ENCODE data around the gene CUX1.
A peak's percentile ranks its signal among the peaks of the same experiment; 100 is the strongest.

Gene CUX1

DNA sequence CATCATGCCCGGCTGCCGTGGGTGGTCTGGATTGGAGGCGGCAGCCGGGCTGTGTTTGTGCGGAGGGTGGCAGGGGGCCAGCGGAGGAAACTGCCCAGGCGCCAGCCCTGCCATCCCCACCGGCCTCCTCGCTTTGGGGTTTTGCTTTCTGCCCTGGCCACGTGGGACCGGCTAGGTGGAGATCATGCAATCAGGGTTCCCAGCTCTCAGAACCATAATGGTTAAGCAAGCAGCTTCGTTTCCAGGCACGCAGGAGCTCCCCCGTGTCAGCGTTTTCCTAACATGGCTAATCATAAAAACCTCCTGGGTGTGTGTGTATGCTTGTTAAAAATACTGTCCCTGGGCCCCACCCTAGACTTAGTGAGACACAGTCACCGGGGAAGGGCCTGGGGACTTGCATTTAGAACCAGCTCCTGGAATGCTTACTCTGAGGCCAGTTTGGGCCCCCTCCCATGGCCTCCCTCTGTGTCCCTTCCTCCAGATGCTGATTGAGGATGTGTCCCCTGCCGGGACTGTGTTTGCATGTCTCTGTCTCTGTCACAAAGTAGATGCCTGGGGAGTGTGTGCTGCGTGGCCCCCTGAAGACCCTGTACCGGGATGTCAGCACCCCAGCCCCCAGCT, 119.3 kb downstream of the CUX1 start:
- TF ChIP-seq, protein P1, sequence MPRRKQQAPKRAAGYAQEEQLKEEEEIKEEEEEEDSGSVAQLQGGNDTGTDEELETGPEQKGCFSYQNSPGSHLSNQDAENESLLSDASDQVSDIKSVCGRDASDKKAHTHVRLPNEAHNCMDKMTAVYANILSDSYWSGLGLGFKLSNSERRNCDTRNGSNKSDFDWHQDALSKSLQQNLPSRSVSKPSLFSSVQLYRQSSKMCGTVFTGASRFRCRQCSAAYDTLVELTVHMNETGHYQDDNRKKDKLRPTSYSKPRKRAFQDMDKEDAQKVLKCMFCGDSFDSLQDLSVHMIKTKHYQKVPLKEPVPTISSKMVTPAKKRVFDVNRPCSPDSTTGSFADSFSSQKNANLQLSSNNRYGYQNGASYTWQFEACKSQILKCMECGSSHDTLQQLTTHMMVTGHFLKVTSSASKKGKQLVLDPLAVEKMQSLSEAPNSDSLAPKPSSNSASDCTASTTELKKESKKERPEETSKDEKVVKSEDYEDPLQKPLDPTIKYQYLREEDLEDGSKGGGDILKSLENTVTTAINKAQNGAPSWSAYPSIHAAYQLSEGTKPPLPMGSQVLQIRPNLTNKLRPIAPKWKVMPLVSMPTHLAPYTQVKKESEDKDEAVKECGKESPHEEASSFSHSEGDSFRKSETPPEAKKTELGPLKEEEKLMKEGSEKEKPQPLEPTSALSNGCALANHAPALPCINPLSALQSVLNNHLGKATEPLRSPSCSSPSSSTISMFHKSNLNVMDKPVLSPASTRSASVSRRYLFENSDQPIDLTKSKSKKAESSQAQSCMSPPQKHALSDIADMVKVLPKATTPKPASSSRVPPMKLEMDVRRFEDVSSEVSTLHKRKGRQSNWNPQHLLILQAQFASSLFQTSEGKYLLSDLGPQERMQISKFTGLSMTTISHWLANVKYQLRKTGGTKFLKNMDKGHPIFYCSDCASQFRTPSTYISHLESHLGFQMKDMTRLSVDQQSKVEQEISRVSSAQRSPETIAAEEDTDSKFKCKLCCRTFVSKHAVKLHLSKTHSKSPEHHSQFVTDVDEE (CRISPR knock-in tag; IDR thresholded peaks at IDR 0.05) = no peak
- TF ChIP-seq SNAI2 (CRISPR knock-in tag; IDR thresholded peaks at IDR 0.05) (no peak), ZNF70 (CRISPR knock-in tag; IDR thresholded peaks at IDR 0.05) (no peak), RARB (CRISPR knock-in tag; IDR thresholded peaks at IDR 0.05) (no peak), ARNTL (CRISPR knock-in tag; IDR thresholded peaks at IDR 0.05; ENCODE audit: borderline replicate concordance, low read depth) (no peak), OSR1 (CRISPR knock-in tag; IDR thresholded peaks at IDR 0.05) (no peak), BACH2 (CRISPR knock-in tag; IDR thresholded peaks at IDR 0.05; ENCODE audit: borderline replicate concordance) (no peak), ZNF8 (CRISPR knock-in tag; IDR thresholded peaks at IDR 0.05) (no peak)
- TF ChIP-seq, protein P2, sequence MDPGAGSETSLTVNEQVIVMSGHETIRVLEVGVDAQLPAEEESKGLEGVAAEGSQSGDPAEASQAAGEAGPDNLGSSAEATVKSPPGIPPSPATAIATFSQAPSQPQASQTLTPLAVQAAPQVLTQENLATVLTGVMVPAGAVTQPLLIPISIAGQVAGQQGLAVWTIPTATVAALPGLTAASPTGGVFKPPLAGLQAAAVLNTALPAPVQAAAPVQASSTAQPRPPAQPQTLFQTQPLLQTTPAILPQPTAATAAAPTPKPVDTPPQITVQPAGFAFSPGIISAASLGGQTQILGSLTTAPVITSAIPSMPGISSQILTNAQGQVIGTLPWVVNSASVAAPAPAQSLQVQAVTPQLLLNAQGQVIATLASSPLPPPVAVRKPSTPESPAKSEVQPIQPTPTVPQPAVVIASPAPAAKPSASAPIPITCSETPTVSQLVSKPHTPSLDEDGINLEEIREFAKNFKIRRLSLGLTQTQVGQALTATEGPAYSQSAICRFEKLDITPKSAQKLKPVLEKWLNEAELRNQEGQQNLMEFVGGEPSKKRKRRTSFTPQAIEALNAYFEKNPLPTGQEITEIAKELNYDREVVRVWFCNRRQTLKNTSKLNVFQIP (CRISPR knock-in tag; IDR thresholded peaks at IDR 0.05; ENCODE audit: borderline replicate concordance, low read depth) = no peak
- TF ChIP-seq, protein P3, sequence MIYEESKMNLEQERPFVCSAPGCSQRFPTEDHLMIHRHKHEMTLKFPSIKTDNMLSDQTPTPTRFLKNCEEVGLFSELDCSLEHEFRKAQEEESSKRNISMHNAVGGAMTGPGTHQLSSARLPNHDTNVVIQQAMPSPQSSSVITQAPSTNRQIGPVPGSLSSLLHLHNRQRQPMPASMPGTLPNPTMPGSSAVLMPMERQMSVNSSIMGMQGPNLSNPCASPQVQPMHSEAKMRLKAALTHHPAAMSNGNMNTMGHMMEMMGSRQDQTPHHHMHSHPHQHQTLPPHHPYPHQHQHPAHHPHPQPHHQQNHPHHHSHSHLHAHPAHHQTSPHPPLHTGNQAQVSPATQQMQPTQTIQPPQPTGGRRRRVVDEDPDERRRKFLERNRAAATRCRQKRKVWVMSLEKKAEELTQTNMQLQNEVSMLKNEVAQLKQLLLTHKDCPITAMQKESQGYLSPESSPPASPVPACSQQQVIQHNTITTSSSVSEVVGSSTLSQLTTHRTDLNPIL (CRISPR knock-in tag; IDR thresholded peaks at IDR 0.05; ENCODE audit: low read depth) = no peak
- ATAC-seq = no peak

DNA sequence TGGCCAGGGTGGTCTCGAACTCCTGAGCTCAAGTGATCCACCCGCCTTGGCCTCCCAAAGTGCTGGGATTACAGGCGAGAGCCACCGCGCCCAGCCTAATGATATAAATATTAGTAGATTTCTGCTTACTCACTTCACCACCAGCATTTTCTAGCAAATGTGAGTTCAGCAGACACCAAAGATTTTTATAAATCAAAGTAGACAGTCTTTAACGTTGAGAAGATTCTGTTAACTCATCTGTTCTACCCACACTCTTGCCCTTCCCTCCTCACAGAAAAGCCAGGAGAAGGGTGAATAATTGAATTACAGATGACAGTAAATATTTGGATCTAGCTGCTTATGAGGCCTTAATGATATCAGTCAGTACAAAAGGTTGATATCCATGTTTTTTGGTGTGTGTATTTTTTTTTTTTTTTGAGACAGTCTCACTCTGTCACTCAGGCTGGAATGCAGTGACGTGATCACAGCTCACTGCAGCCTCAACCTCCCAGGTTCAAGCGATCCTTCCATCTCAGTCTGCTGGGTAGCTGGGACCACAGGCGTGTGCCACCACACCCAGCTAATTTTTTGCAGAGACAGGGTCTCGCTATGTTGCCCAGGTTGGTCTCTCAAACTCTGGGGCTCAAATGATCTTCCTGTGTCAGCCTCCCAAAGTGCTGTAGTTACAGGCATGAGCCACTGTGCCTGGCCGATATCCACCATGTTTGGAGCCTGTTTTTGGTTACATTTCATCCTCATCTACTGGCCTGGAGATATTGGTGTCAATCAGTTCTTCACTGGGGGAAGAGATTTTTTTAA, 120.5 kb downstream of the CUX1 start:
- TF ChIP-seq, protein P4, sequence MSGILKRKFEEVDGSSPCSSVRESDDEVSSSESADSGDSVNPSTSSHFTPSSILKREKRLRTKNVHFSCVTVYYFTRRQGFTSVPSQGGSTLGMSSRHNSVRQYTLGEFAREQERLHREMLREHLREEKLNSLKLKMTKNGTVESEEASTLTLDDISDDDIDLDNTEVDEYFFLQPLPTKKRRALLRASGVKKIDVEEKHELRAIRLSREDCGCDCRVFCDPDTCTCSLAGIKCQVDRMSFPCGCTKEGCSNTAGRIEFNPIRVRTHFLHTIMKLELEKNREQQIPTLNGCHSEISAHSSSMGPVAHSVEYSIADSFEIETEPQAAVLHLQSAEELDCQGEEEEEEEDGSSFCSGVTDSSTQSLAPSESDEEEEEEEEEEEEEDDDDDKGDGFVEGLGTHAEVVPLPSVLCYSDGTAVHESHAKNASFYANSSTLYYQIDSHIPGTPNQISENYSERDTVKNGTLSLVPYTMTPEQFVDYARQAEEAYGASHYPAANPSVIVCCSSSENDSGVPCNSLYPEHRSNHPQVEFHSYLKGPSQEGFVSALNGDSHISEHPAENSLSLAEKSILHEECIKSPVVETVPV (CRISPR knock-in tag; IDR thresholded peaks at IDR 0.05) = no peak
- TF ChIP-seq ZC3H10 (CRISPR knock-in tag; IDR thresholded peaks at IDR 0.05) = 0 out of 2 replicates have a peak, but pooled peaks have one; percentile 11
- no peak for ATAC-seq

DNA sequence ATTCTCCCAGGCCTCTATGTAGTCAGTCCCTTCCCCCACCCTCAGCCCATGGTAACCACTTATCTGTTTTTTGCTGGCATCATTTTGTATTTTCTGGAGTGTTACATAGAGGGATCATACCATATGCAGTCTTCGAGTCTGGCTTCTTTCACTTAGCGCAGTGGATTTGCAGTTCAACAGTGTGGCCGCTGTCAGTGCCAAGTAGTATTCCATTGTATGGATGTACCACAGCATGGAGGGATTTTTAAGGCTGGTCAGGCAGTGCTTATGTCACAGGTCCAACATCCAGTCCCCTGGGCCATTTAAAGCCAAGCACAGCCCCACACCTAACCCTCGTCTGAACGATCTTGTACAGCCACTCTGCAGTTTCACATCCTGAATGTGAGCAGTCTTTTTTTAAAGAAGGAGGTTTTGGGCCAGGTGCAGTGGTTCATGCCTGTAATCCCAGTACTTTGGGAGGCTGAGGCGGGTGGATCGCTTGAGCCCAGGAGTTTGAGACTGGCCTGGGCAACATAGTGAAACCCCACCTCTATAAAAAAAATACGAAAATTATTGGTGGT, 121.8 kb downstream of the CUX1 start:
- no peak for ATAC-seq

DNA sequence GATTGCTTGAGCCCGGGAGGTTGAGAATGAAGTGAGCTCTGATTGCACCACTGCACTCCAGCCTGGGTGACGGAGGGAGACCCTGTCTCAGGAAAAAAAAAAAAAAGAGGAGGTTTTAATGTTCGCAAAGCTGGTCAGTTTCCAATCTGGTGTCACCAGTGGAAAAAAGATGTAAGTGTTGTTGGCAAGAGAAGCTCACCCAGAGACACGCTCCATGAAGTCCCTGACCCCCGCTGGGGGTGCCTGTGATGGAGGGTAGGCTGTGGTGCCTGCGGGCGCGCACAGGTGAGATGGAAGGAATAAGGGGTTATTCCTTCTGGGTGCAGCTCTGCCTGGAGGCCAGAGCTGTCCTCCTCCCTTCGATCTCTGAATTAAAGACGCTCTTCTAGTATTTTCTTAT, 122.7 kb downstream of the CUX1 start:
- TF ChIP-seq ZNF8 (CRISPR knock-in tag; IDR thresholded peaks at IDR 0.05) = no peak
- TF ChIP-seq ISL1 (CRISPR knock-in tag; IDR thresholded peaks at IDR 0.05) = no peak
- no peak for TF ChIP-seq ZFP30 (CRISPR knock-in tag; IDR thresholded peaks at IDR 0.05)
- no peak for TF ChIP-seq OSR1 (CRISPR knock-in tag; IDR thresholded peaks at IDR 0.05)
- no peak for TF ChIP-seq GLIS3 (CRISPR knock-in tag; IDR thresholded peaks at IDR 0.05)
- no peak for ATAC-seq

More for the DNA sequence above, 121.8 kb downstream of the CUX1 start:
- TF ChIP-seq ZNF70 (CRISPR knock-in tag; IDR thresholded peaks at IDR 0.05) (no peak), ZNF8 (CRISPR knock-in tag; IDR thresholded peaks at IDR 0.05) (peak; percentile 98)

DNA sequence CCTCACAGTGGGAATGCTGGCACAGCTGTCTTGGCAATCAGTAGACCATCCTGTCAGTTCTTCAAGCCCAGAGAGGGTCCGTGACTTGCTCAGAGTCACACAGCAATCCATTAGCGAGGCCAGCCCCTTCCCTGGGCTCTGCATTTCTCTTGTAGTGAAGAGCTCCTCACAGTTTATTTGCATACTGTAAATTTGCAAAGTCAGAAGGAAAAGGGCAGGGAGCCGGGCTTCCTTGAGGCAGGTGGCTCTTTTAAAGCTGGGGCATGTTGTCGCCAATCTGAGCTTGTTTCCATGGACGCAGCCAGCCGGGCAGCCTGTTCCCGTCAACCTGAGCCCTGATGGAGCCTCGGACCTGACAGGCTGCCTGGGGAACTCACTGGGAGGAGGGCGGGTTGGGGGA, 123.4 kb downstream of the CUX1 start:
- TF ChIP-seq OSR1 (CRISPR knock-in tag; IDR thresholded peaks at IDR 0.05) (no peak), ZFP30 (CRISPR knock-in tag; IDR thresholded peaks at IDR 0.05) (no peak)
- TF ChIP-seq, protein P4 (CRISPR knock-in tag; IDR thresholded peaks at IDR 0.05) = no peak
- TF ChIP-seq, protein P1 (CRISPR knock-in tag; IDR thresholded peaks at IDR 0.05) = no peak
- TF ChIP-seq, protein P2 (CRISPR knock-in tag; IDR thresholded peaks at IDR 0.05; ENCODE audit: borderline replicate concordance, low read depth) = no peak
- ATAC-seq = peak; percentile 40

All from SK-N-SH treated with all-trans-retinoic acid at 6 μM for 48 hours (cell line).